ENCODE results near the gene CTU1.

The CTU1 gene

DNA sequence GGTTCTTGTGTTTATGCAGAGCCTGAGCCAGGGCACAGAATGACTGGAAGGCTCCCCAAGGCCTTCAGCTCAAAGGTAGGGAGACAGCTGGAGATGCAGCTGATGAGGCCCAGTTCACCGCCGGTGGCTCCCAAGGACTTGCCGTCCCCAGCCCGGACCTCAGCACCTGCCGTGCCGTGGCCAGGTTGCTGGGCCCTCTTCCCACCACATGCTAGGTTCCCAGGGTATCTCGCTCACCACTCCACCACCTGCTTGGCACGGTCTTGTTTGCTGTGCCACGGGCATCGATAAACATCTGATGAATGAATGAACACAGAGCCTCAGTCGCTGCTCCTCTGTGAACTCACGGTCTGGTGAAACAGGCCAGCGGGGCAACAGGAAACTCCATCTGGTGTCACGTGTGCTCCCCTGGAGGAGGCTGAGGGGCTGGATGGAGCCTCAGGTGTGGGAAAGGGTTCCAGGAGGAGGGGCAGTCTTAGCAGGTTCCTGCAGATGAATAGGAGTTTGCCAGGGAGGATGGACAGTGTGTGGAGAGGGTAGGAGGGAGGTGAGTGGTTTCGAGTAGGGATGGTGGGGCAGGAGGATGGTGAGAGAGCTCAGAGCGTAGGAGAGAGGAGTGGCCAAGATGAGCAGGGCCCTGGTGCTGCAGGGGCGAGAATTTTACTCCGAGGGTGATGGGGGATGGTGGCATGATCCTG, 21.9 kb downstream of the CTU1 start:
- DNase-seq (ENCODE audit: low read depth, low spot score): no peak
- no peak overlapping the region for H3K27ac ChIP-seq

DNA sequence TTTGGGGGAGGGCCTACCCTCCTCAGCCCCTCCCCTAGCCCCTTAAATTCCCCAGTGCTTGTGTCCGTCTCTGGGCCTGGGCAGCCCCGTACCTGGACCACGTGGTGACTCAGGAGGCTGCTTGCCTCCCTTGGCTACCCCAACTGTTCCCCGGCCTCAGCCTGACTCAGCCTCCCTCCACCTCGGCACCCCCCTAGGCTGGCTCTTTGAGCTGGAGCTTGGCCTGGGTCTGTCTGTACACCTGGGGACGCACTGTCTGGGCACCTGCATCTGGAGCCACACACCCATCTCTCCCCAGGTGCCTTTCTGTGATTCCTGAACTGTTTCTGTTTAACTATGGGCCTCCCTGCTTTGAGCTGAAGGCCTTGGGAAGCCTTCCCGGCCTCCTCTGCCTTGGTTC, 23.7 kb downstream of the CTU1 start:
- no peak overlapping the region for H3K27ac ChIP-seq
- no peak for DNase-seq (ENCODE audit: low read depth, low spot score)

DNA sequence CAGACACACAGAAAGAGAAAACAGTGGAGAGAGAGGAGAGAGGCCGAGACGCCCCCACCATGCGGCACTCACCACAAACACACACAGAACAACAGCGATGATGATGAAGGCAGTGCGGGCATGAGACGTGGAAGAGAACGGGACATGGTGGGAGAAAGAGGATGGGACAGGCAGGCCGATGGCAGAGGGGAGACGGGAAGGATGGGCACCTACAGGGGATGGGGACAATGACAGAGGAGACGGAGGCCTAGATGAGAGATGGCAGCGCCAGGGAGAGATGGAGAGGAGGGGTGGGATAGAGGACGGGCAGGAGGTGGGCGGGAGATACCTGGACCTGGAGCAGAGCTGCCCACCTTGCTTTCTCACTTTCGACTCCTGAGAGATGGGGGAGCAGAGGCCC, 24.4 kb downstream of the CTU1 start:
- no peak for DNase-seq (ENCODE audit: low read depth, low spot score)
- H3K27ac ChIP-seq: no peak overlapping the region

DNA sequence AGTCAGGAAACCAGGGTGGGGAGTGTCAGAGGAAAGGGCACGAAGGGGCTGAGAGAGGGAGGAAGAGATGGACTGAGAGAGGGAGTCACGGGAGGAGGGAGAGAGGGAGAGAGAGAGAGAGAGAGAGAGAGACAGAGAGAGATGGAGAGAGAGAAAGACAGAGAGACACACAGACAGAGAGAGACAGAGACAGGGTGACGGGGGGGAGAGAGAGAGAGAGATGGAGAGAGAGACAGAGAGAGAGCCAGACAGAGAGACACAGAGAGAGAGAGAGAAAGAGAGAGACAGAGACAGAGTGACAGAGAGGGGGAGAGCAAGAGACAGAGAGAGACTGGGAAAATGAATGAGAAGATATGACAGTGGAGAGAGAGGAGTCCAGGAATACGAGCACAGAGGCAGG, 25.0 kb downstream of the CTU1 start:
- no peak for DNase-seq (ENCODE audit: low read depth, low spot score)
- H3K27ac ChIP-seq: no peak overlapping the region

DNA sequence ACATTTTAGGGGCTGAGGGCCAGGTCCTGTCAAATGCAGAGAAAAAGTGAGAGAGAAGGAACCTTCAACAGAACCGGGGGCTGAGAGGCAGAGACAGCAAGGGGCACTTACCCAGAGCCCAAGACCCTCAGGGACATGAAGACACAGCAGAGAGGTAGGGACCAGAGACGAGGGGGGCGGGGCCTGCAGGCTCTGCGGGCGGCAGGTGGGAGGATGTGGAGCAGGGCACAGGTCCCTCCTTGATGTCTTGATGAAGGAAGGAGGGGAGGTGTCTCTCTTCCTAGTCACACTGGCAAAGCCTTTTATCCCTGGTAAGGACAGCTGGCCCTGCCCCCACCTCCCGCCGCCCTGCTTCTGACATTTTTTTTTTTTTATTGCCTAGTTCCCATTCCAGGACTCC, 25.6 kb downstream of the CTU1 start, which contains the start of gene KLK14:
KLK14 (minus strand) TSS at position 277 of the 400 bp plus-strand sequence; CDS start at position 4, 273 bp downstream.
- H3K27ac ChIP-seq: no peak within 1 kb of the TSS
- no peak for DNase-seq (ENCODE audit: low read depth, low spot score)

DNA sequence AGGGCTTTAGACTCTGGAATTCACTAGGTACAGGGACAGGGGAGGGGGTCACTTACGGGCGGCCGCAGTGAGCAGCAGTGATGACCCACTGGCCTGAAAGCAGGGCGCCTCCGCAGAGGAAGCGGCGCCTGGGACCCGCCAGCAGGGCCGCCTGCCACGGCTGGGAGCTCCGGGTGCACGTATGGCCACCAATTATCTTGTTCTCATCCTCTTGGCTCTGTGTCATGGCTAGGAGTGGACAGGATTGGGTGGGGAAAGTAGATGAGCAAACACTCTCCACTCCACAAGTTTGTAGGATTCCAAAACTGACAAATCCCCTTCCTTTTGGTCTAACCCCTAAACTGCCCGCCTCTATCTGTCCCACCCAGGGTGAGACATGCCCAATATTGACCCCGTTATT, 26.7 kb downstream of the CTU1 start:
- no peak for DNase-seq (ENCODE audit: low read depth, low spot score)
- no peak overlapping the region for H3K27ac ChIP-seq

DNA sequence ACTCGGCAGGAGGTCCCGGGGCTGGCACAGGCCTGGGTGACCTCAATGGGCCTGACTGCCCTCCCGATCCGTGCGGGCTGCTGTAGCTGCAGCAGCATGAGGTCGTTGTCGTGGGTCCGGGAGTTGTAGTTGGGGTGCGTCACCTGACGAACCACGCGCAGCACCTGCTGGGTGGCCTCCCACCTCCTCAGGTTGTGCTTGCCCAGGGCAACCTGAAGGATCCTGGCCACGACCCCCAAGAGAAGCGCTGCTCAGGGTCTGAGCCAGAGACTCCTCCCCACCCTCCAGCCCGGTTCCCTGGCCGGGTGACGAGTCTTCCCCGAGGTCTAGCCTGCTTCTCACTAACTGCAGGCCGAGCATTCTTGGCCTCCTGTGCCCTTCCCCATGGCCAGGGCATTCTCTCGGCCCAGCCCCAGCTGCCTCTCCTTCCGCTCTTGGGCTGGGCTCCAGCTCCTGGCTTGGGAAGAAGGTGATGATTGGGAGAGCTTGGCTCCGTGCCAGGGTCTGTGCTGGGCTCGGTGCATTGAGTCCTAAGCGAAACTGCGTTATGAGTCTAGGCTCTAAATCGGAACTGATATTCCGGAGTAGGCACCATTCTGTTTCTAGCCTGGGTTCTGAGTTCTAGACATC, 28.6 kb downstream of the CTU1 start:
- H3K27ac ChIP-seq: no peak overlapping the region
- no peak for DNase-seq (ENCODE audit: low read depth, low spot score)

DNA sequence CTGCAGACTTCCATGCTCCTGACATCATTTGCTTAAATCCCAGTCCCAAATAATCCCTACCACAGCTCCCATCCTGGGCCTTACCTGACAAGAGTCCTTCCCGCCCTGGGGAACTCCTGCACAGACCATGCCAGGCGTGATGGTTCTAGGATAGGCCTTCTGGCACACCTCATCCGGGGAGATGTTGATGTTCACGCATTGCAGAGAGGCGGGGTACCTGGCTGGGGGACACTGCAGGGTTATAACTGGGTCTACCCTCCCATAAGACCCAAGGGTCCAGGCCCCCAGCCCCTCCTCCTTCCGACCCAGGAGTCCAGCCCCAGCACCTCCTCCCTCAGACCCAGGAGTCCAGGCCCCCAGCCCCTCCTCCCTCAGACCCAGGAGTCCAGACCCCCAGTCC, 29.5 kb downstream of the CTU1 start:
- H3K27ac ChIP-seq: no peak overlapping the region

DNA sequence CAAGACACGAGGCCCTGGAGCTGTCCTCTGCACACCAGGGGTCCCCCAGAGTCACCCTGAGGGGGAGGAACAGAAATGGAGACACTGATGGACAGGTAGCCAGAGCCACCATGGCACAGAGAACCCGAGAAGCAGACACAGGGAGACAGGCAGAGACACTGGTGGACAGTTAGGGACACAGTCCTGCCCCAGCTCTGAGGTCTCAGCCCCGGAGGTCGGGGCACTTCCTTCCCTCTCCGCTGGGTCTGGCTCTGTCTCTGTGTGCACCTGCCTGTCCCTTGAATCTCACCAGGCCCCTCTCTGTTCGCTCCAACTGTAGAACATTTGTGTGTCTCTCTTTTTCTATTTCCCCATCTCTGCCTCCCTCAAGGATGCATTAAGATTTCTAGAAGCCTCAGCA, 30.1 kb downstream of the CTU1 start:
- H3K27ac ChIP-seq: no peak overlapping the region
- no peak for DNase-seq (ENCODE audit: low read depth, low spot score)

More for the DNA sequence above, 29.5 kb downstream of the CTU1 start:
- DNase-seq (ENCODE audit: low read depth, low spot score): no peak

DNA sequence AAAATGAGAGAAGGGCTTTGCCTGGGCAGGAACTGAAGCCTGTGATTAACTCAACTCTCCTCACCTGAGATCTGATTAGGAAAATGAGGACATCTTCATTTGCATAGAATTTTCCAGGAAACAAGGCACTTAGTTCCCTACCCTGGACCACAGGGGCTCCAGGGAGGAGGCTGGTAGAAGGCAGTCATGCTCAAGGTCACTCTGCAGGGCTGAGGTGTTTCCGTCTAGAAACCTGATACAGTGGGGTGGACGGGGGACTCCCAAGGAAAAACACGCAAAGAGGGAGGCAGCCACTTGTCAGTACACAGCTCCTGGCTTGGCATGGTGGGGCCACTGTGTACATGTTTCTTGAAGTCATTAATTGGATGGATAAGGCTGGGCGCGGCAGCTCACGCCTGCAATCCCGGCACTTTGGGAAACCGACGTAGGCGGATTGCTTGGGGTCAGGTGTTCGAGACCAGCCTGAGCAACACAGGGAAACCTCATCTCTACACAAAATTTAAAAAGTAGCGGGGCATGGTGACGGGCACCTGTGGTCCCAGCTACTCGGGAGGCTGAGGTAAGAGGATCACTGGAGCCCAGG, 31.5 kb downstream of the CTU1 start:
- no peak for DNase-seq (ENCODE audit: low read depth, low spot score)
- H3K27ac ChIP-seq: no peak overlapping the region

DNA sequence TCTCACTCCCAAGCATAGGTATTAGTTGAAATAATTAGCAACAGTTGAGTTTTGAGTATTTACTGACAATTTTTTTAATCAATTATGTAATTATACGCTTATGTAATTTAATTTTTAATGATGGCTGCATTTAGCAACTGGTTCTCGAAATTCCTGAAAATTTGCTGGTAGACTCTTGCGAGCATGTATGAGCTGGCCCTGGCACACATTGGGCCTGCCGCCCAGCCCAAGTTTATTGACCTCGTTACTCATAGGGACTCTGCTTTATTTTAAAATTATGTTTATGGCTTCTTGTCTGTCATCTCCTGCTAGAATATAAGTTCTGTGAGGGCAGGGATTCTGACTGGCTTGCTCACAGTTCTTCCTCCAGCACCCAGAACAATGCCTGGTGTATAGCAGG, 32.2 kb downstream of the CTU1 start:
- DNase-seq (ENCODE audit: low read depth, low spot score): peak; percentile 39

DNA sequence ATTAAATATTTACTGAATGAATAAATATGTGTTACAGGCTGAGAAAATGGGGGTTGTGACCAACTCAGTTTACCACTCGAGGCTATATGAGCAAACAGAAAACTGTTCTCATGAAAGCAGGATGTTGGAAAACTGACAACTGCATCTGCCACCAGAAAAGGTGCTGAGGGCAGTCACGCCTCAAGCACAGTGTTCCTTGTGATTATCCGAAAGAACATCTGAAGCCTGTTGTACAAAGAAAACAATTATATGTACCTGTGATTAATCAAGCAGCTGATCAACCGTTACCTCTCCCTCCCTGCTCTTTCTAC, 37.2 kb downstream of the CTU1 start:
- peak overlapping the region; percentile 56 for H3K27ac ChIP-seq
- peak; percentile 54 for DNase-seq (ENCODE audit: low read depth, low spot score)

More for the DNA sequence above, 32.2 kb downstream of the CTU1 start:
- no peak overlapping the region for H3K27ac ChIP-seq

DNA sequence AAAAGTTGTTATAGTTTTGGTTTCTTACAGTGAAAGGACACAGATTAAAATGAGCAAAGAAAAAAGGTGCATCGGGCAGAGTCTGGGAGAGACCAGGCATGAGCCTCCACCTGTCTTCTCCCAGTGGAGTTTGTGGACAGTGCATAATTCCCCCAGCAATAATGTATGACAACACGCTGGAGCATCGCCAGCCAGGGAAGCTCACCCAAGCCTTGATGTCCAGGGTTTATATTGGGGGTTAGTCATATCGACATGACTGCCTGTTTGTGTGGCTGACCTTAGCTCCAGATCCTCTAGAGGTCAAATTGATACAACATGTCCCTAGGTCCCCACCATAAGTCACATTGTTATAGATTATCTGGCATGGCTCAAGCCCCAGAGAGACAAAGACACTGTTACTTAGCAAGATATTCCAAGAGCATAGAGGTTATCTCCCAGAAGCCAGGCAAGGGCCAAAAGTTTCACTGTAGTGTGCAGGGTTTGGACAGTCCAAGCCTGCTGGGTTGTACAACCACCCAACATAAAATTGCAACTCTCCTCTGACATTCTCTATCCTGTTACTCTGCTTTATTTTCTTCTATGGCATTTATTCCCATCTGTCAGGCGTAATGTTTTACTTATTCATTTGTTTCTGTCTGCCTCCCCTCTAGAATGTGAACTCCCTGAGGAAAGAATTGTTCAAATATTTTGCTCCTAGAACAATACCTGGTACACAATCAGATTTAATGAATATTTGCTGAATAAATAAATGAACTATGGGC, 37.7 kb downstream of the CTU1 start:
- no peak for DNase-seq (ENCODE audit: low read depth, low spot score)
- H3K27ac ChIP-seq: peak overlapping the region; percentile 56

DNA sequence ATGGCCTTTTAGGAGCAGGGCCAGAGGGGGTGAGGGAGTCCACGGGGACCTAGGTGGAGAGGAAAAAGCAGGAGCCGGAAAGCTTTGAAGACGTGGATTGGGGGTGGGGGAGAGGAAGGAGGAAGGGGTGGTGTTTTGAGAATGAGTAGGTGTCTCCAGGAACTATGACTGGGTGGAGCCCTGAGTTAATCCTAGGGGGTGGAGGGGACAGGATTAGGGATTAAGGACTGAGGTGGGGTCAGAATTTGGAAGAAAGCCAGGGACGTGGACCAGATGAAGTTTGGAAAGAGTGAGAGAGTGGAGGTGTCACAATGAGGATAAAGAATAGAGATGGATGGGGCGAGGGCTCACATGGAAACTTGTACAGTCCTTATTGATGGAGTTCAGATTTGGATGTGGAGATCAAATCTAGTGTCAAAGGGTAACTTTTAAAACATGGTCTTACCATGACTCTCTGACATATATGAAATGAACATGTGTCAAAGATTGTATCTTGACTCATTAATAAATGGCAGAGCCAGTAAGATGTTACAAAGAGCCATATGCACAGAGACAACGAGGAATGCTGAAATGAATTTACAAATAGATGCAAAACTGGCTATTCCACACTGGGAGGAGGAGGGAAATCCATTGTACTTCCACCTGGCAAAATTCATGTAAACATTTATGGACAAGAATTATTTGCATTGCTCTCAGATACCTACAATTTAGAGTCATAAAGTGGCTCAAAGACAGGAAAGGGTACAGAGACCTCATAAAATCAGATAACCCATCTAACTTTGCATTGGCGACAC, 41.6 kb downstream of the CTU1 start:
- DNase-seq (ENCODE audit: low read depth, low spot score): no peak
- H3K27ac ChIP-seq: no peak overlapping the region

DNA sequence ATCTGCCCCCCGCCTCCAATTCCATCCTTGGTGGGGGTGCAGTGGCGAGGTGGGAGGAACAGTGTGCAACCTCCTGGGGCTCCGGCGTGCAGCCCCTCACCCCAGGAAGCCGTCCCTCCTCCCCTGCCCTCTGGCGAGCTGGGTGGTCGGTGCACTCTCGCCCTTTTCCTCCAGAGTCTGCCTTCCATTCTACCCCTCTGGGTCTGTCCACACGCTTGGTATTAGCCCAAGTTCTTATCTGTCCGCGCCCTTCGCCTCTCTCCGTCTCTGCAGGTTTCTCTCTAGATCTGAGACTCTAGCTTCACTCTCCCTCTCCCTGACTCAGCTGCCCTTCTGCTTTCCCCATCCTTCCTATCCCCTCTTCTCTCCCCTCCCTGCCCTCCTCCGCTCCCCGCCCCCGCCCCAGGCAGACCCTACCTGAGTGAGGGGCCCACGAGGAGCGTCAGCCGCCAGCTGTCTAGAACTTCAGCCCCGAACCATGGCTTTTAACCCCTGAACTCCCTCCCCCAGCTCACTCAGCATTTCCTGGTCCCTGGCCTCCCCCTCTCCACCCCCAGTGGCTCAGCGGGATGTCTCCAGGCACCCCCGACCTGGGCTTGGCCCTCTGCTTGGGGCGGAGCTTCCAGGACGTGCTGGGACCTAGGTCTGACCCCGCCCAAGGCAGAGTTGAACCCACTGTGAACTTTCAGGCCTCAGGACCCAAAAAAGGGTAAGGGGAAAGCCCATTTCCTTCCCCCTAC, 42.8 kb downstream of the CTU1 start:
- no peak for DNase-seq (ENCODE audit: low read depth, low spot score)

DNA sequence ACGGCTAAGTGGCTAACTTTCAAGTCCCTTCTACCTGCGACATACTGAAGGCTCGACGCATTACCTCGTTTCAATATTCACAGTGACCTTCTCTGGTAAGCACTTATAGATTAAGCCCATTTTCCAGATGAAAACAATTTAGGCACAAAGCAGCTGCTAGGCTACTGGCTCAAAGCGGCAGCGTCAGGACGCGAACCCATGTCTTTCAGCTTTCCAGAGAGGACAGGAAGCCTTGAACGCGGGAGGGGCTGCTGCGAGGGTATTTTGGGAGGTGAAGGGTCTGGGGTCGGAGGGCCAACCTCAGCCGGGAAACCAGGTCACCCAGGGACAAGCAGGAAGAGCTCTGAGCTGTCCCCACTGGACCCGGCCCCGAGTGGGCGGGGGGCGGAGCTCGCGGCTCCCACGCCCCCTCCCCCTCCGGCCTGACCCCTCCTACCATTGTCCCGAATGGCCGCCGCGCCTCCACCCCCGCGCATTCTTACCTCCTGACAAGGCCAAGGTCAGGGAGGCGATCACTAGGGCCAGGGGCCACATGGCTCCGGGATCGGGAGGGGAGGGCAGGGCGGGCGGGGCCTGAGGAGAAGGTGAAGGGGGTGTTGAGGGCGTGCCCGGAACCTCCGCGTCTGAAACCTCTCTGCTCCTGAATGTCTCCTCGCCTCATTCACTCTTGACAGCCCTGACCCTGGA, 43.5 kb downstream of the CTU1 start, which contains the start of gene KLK13:
KLK13 (minus strand) TSS at position 559 of the 687 bp plus-strand sequence; CDS start at position 534, 25 bp downstream.
- DNase-seq (ENCODE audit: low read depth, low spot score): no peak
- H3K27ac ChIP-seq: peak within 1 kb of the TSS; percentile 8

More for the DNA sequence above, 42.8 kb downstream of the CTU1 start:
- H3K27ac ChIP-seq: peak overlapping the region; percentile 8

DNA sequence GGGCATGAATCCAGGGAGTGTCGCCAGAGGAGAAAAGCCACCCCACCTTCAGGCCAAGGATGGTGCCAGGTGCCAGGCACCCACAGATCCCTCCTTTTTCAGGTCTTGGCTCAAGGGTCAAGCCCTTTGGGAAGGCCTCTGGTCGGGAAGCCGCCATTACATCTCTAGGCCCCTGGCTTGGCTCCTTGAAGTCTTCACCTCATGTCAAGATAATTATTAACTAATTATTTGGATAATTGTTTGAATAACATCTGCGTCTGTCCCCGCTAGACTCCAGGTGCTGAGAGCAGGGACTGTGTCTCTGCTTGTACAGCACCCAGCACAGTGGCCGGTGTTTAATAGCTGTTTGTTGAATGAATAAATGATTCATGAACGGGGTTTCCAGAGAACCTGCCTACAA, 44.5 kb downstream of the CTU1 start:
- no peak for DNase-seq (ENCODE audit: low read depth, low spot score)
- no peak overlapping the region for H3K27ac ChIP-seq

DNA sequence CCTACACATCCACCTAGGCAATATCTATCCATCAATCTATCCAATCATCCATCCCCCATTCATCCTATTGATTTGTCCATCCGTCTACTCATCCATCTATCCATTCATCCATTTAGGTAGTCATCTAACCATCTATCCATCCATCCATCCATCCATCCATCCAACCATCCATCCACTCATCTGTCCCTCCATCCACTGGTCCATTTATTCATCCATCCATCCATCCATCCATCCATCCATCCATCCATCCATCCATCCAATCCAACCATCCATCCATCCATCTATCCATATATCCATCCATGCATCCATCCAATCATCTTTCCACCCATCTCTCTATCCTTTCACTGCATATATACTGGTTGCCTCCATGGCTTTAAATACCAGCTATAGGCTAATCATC, 47.2 kb downstream of the CTU1 start:
- DNase-seq (ENCODE audit: low read depth, low spot score): no peak
- no peak overlapping the region for H3K27ac ChIP-seq

DNA sequence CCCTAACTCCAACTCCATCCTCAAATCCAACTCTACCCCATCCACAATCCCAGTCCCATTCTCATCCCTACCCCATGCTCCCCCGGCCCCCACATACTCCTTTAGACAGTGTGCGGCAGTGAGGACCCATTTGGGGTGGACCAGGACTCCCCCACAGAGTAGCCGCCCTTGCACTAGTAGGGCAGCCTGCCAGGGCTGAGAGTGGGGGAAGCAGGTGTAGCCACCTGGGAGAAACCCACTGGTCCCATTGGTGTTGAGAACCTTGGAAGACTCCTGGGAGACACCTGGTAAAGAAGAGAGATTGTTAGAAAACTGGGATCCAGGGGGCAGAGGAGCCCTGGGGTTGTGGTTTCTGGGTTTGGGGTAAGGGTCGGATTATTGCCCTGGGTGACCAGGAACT, 47.9 kb downstream of the CTU1 start:
- H3K27ac ChIP-seq: no peak overlapping the region
- DNase-seq (ENCODE audit: low read depth, low spot score): no peak
